Panc1 (cell line): ENCODE results near the gene THSD7A. TPM values are rescaled to one million over a fixed set of nuclear protein-coding genes. Genes with fewer than 3 reads are reported as not detected.

ENCODE experiments used
- ATAC-seq: fragments of 200-7000 bp; cut with Tn5 transposase; 2 replicates; pipeline ENCODE4 v1.9.1; 2020; ENCODE audit warnings: mild to moderate bottlenecking, moderate library complexity
- BruUV-seq: library from RNA; stranded (reverse); fragments of 400-500 nt; replicated peaks from 2 replicates; lab custom pipeline; 2021; lab: Mats Ljungman, UMichigan
- CTCF ChIA-PET: fragments of 300-600 bp; sonication (Branson Sonifier 250); formaldehyde crosslinking; loops from one replicate; lab custom pipeline; 2022; ENCODE audit warnings: antibody characterized with exemption; lab: Charles Lee
- POLR2A ChIA-PET: fragments of 300-600 bp; sonication (Branson Sonifier 250); formaldehyde crosslinking; loops from one replicate; lab custom pipeline; 2022; ENCODE audit warnings: antibody characterized with exemption; lab: Charles Lee
- DNase-seq: peaks from one replicate; pipeline ENCODE4 v3.0.0-alpha.2; 2010; ENCODE audit warnings: low read depth, low spot score
- H3K27ac ChIP-seq: 2 replicates; pipeline ENCODE4 v1.5.1; 2011; ENCODE audit warnings: mild to moderate bottlenecking, low read length, inconsistent platforms
- H3K27me3 ChIP-seq: fragments of 200-500 bp; sonication (Bioruptor generic); 2 replicates; pipeline ENCODE4 v1.6.0; 2014; ENCODE audit warnings: low read length, inconsistent platforms; ENCODE audit not compliant: control insufficient read depth, insufficient read depth
- H3K36me3 ChIP-seq: fragments of 200-500 bp; sonication (Bioruptor generic); 2 replicates; pipeline ENCODE4 v1.5.1; 2014; ENCODE audit warnings: inconsistent platforms, mild to moderate bottlenecking, low read length, moderate library complexity; ENCODE audit not compliant: control insufficient read depth, insufficient read depth
- H3K4me1 ChIP-seq: 2 replicates; pipeline ENCODE4 v1.5.1; 2011; ENCODE audit warnings: inconsistent platforms, mild to moderate bottlenecking, low read length, moderate library complexity; ENCODE audit not compliant: control insufficient read depth, insufficient read depth
- H3K4me3 ChIP-seq, 2 experiments: 2 replicates each; pipeline ENCODE4 v1.5.1; 2011 to 2012; ENCODE audit warnings: low read depth in 2 of 2, low read length in 2 of 2, mild to moderate bottlenecking in 2 of 2, inconsistent platforms in 1 of 2, moderate library complexity in 1 of 2
- H3K9me3 ChIP-seq: fragments of 200-500 bp; sonication (Bioruptor generic); 2 replicates; pipeline ENCODE4 v1.5.1; 2014; ENCODE audit warnings: low read depth, mild to moderate bottlenecking, inconsistent platforms, low read length, moderate library complexity; ENCODE audit not compliant: control insufficient read depth, insufficient read depth
- POLR2AphosphoS5 ChIP-seq: IDR thresholded peaks from 2 replicates; pipeline ENCODE4 v1.6.1; 2012; ENCODE audit warnings: mild to moderate bottlenecking, low read depth, low read length, moderate library complexity
- SIN3A ChIP-seq: IDR thresholded peaks from 2 replicates; pipeline ENCODE4 v1.6.1; 2012; ENCODE audit warnings: low read depth, mild to moderate bottlenecking, low read length, moderate library complexity, borderline replicate concordance; ENCODE audit not compliant: insufficient read depth
- TCF7L2 ChIP-seq: IDR thresholded peaks from 2 replicates; pipeline ENCODE4 v1.6.1; 2011; ENCODE audit warnings: mild to moderate bottlenecking, low read depth, low read length, inconsistent platforms
- in situ Hi-C: cut with HindIII; loops from 2 replicates; pipeline ENCODE4 v1.10.0; 2016; ENCODE audit warnings: low sequenced_read_pairs, low pct_unique_long_range_greater_than_20kb
- intact Hi-C: fragments of 100-400 bp; cut with micrococcal nuclease; formaldehyde crosslinking; loops from one replicate; pipeline ENCODE4 v1.10.0; 2022; ENCODE audit not compliant: unreplicated experiment
- total RNA-seq: library from RNA; stranded (reverse); gene quantifications from one replicate; pipeline ENCODE4 v1.2.1, GENCODE V29; 2021; ENCODE audit not compliant: unreplicated experiment
- TF ChIP-seq, protein P1 (sequence below), 2 experiments: IDR thresholded peaks; 2 replicates each; pipeline ENCODE4 v1.6.1; 2011 to 2012; ENCODE audit warnings: low read depth in 2 of 2, control low read depth in 1 of 2, low read length in 1 of 2, mild to moderate bottlenecking in 1 of 2, moderate library complexity in 1 of 2; ENCODE audit not compliant: insufficient read depth in 1 of 2
- TF ChIP-seq, protein P2 (sequence below): fragments of 450-650 bp; IDR thresholded peaks from 2 replicates; pipeline ENCODE4 v1.5.1; 2017; ENCODE audit warnings: mild to moderate bottlenecking

THSD7A gene
- total RNA-seq, 1 experiment from 2014 or later: 38.6 TPM

DNA sequence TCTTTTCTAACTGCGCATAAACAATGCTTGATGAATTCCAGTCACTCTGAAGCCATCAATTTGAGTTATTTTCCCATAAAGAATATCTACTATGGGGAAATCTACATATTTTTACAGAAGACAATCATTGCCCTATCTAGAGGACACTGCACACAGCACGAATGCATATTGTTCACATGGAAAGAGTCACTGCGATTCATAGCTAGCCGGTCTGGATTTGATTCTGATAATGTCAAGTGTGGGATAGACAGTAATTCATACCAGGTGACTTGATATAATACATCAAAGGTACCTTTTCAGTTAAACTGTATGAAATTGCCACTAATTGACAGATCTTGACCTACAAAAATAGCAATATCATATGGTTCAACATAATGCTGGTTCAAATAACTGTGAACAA lies 255.7 kb downstream of the THSD7A start:
- intact Hi-C loops (no loop called here), in situ Hi-C loops (no loop called here)
- ATAC-seq (no peak), DNase-seq (no peak)
- ChIA-PET POLR2A (no interaction called here), CTCF (no interaction called here)
- Histone ChIP-seq H3K4me1 (no peaks in the 10 kb centered on the region), H3K9me3 (no peaks in the 10 kb centered on the region), H3K36me3 (no peaks in the 10 kb centered on the region), H3K27ac (no peak overlapping the region), H3K27me3 (no peaks in the 10 kb centered on the region), H3K4me3 (no peak overlapping the region)
- BruUV-seq: no TSS peak
- TF ChIP-seq, protein P1, sequence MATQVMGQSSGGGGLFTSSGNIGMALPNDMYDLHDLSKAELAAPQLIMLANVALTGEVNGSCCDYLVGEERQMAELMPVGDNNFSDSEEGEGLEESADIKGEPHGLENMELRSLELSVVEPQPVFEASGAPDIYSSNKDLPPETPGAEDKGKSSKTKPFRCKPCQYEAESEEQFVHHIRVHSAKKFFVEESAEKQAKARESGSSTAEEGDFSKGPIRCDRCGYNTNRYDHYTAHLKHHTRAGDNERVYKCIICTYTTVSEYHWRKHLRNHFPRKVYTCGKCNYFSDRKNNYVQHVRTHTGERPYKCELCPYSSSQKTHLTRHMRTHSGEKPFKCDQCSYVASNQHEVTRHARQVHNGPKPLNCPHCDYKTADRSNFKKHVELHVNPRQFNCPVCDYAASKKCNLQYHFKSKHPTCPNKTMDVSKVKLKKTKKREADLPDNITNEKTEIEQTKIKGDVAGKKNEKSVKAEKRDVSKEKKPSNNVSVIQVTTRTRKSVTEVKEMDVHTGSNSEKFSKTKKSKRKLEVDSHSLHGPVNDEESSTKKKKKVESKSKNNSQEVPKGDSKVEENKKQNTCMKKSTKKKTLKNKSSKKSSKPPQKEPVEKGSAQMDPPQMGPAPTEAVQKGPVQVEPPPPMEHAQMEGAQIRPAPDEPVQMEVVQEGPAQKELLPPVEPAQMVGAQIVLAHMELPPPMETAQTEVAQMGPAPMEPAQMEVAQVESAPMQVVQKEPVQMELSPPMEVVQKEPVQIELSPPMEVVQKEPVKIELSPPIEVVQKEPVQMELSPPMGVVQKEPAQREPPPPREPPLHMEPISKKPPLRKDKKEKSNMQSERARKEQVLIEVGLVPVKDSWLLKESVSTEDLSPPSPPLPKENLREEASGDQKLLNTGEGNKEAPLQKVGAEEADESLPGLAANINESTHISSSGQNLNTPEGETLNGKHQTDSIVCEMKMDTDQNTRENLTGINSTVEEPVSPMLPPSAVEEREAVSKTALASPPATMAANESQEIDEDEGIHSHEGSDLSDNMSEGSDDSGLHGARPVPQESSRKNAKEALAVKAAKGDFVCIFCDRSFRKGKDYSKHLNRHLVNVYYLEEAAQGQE (IDR thresholded peaks at IDR 0.05; ENCODE audit: insufficient read depth in 1 of 2, low read depth in 2 of 2, low read length in 1 of 2): no peak
- TF ChIP-seq SIN3A: no peak

DNA sequence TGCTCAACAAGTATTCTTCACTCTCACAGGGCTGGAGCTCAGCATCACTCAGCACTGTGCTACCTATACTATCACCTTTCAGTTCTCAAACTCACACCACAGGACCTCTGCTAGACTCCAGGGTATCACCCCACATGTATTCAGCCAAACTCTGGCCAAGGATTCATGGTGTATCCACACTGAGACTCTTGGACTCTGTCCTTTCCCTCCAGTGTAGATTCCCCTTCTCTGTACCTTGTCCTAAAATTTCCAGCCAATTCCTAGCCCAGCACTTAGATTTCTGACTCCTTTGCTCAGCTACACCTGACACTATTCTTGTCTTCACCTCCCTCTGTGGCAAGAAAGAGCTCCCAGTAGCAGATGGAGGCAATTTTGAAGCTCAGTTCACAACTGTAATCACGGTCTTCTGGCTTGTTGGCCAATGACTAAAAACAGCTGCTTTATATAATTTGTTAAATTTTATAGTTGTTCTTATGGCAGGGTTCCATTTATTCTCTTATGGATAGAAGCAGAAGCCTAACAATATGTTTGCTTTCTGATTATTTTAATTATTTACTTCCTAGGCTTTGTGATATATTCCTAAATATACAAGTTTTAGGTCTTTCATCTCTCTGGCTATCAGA lies 258.8 kb downstream of the THSD7A start:
- intact Hi-C loops: no loop called here
- no peak for TF ChIP-seq SIN3A
- TF ChIP-seq POLR2AphosphoS5: no peak
- no peak for TF ChIP-seq TCF7L2
- TF ChIP-seq, protein P1 (IDR thresholded peaks at IDR 0.05; ENCODE audit: insufficient read depth in 1 of 2, low read depth in 2 of 2, low read length in 1 of 2): no peak
- TF ChIP-seq, protein P2, sequence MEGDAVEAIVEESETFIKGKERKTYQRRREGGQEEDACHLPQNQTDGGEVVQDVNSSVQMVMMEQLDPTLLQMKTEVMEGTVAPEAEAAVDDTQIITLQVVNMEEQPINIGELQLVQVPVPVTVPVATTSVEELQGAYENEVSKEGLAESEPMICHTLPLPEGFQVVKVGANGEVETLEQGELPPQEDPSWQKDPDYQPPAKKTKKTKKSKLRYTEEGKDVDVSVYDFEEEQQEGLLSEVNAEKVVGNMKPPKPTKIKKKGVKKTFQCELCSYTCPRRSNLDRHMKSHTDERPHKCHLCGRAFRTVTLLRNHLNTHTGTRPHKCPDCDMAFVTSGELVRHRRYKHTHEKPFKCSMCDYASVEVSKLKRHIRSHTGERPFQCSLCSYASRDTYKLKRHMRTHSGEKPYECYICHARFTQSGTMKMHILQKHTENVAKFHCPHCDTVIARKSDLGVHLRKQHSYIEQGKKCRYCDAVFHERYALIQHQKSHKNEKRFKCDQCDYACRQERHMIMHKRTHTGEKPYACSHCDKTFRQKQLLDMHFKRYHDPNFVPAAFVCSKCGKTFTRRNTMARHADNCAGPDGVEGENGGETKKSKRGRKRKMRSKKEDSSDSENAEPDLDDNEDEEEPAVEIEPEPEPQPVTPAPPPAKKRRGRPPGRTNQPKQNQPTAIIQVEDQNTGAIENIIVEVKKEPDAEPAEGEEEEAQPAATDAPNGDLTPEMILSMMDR: no peak
- no peaks in the 10 kb centered on the region for H3K27me3 ChIP-seq
- BruUV-seq: no TSS peak
- H3K9me3 ChIP-seq: no peaks in the 10 kb centered on the region
- CTCF ChIA-PET: no interaction called here
- no peak overlapping the region for H3K27ac ChIP-seq
- no peak overlapping the region for H3K4me3 ChIP-seq
- POLR2A ChIA-PET: no interaction called here
- no peaks in the 10 kb centered on the region for H3K36me3 ChIP-seq
- in situ Hi-C loops: no loop called here
- no peaks in the 10 kb centered on the region for H3K4me1 ChIP-seq
- no peak for DNase-seq
- ATAC-seq: no peak
